ENCODE results near the gene ULK4.
"Not testable (repeated sequence)": the region's sequence is repeated elsewhere in the genome, so short reads cannot be mapped to it uniquely, and the experiment has no call there.

The ULK4 gene

DNA sequence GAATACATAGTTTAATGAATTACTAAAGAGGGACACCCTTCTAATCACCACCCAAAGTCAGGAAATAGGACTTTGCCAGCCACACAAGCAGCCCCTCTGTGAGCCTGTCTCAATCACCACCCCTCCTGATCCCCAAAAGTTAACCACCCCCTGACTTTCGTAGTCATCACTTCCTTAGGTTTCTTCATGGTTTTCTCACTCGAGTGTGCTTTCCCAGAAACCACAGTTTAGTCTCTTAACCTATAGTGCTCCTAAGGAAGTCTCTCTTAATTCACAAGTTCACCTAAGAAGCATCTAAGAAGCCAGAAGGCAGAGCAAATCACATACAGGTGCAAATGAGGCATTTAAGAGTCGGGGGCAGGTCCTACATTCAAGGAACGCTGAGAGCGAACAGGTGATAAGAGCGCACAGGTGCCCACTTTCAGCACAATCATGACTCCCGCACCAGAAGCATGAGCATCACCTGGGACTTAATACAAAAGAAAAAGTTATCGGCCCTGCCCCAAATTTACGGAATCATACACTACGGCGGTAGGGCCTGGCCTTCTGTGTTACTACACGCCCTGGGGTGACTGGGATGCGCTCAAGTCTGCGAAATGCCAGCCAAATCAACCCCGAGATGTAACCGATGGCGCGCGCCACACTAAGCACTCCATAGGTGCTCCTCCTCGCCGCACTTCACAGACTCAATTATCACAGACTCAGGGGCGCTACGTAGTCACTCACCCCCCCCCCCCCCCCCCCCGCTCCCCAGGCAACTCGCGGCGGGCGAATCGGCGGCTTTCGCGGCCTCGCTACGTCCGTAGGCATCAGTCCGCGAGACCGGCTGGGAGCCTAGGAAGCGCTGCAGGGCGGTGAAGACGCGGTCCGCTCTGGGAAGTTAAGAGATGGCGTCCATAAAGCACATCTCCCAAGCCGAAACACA lies 815 bp downstream of the ULK4 start:
- peak; percentile 33 for DNase-seq (ENCODE audit: low spot score)

DNA sequence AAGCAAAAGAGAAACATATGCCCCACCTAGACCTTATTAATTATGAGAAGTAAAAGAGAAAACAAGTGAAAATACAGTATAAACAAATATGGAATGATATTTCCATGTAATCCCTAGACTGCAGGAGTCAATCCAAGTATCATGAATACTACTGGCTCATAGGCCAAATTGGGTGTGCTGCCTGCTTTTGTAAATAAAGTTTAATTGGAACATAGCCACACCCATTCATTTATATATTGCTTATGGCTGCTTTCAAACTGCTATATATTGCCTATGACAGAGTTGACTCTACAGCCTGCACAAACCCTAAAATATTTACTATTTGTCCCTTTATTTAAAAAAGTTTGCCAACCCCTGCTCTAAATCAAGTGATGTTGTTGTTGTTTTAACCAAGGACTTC lies 5.3 kb downstream of the ULK4 start:
- no peak for DNase-seq (ENCODE audit: low spot score)

DNA sequence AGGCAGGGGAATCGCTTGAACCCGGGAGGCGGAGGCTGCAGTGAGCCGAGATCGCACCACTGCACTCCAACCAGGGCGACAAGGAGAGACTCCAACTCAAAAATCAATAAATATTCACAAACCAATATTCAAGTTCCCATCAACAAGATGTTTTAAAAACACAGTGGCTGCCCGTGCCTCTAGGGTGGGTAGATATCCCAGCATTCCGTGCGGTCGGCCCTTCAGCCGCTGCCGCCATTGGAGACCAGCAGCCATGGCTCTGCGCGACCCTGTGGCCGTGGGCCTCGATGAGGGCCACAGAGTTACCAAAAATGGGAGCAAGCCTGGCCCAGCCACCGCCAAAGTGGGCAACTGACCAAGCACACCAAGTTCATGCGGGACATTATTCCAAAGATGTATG lies 6.7 kb downstream of the ULK4 start:
- no peak for DNase-seq (ENCODE audit: low spot score)

DNA sequence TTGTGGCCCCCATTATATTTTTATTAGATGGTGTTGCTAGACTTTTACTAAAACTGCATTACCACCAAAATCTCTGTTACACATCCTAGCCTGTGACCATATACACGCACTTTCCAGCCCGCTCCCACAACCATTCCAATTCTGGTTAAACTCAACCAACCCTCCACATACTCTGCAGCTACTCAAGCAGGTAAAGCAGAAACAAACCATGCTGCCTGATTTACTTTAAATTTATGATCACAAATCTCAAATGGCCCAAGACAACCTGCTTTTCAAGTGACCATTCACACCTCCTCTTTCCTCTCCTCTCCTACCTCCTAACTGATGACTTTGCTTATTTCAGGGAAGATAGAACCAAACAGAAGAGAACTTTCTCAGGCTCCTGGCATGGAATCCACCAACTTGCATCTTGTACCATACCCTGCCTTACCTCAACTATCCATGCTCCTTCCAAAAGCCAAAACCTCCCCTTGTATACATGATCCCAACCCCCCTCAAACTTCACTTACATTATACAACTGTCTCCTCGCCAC lies 18.5 kb downstream of the ULK4 start:
- DNase-seq (ENCODE audit: low spot score), result no peak

DNA sequence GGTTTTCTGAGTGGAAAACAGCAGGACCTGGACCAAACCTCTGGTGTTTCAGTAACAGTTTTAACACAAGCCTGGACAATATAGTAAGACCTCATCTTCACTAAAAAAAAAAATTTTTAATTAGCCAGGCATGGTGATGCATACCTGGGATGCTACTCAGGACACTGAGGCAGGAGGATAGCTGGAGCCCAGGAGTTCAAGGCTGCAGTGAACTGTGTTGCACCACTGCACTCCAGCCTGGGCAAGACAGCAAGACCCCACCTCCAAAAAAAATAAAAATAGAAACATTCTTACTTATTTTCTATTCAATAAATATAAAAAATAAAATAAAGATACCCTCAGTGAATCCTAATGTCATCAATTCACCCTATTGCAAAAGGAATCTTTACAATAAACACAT lies 21.5 kb downstream of the ULK4 start:
- no peak for DNase-seq (ENCODE audit: low spot score)

DNA sequence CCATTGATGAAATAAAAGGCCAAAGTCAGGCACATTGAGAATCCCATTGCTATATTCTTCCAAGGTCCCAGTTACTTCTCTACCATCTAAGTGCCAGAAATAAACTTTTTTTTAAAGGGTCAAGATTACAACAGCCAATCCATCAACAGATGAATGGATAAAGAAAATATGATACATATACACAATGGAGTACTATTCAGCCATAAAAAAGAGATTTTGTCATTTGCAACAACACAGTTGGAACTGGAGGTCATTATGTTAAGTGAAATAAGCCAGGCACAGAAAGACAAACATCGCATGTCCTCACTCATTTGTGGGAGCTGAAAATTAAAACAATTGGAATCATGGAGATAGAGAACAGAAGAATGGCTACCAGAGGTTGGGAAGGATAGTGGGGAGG lies 25.5 kb downstream of the ULK4 start:
- DNase-seq (ENCODE audit: low spot score), result no peak

DNA sequence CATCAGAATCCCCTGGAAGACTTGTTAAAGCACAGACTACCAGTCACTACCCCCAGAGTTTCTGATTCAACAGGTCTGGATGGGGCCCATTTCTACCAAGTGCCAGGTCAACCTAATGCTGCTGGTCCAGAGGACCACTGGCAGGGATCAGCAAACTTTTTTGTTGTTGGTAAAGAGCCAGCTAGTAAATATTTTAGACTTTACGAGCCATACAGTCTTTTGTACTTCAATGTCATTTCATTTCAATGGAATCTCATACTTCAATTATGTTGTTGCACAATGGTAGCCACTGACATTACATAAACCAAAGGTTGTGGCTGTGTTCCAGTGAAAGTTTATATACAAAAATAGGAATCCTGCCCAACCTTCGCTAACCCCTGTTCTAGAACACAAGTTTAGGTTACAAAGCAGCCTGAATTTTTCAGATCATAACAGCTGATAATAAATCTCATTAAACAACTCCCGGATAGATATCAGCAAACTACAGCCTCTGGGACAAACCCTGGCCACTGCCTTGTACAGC lies 28.7 kb downstream of the ULK4 start:
- DNase-seq (ENCODE audit: low spot score), result no peak

DNA sequence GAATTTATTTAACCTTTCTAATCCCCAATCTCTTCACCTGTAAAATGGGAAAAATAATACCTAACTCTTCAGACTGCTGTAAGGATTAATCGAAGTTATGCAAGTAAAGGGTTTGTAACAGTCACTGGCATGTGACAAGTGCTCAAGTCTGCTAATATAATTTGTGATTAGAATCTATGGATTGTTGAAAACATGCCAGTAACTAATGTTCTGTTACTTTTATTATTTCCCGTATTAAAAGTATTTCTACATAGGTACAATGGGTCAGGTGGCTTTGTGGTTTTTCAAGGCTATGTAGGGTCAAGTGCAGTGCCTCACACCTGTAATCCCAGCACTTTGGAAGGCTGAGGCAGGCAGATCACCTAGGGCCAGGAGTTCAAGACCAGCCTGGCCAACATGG lies 29.4 kb downstream of the ULK4 start:
- DNase-seq (ENCODE audit: low spot score), result no peak

DNA sequence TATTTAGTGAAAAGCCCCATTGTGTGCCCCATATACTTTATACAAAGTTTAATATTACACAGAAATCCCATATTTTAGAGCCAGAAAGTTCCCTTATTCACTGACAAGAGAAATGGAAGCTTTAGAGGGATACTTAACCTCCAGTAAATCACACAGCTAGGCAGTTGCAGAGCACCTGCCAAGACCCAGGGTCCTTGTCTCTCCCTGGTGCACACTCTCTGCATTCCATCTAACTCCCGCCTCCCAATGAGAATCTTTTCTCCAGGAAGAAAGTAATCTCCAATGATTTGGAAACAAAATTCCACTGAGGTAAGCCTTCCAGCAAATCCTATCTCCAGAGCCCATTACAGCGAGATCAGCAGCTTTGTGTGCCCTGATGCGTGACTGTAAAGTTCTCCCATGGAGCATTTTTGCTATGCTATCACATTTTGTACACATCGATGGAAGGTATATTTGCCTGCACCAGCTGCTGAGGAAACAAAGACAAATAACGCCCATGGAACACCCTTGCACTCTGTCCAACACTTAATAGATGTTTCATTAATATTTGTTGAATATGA lies 41.4 kb downstream of the ULK4 start:
- DNase-seq (ENCODE audit: low spot score), result no peak

DNA sequence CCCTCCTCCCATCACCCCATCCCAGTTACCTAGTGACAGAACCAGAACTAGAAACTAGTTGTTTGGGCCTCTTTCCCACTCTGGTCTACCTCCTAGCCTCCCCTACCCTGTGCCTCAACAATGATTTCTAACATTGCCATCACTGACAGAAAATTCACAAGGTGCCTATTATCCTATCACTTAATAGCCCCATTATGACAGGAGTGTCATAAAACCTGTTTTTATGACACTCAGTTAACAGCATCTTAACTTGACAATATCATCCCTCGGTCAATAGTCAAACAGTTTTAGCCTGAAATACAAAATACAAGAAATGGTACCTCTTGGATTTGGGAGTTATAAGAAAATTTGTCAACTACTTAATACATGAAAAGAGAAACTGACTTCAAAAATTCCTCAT lies 46.5 kb downstream of the ULK4 start:
- no peak for DNase-seq (ENCODE audit: low spot score)

DNA sequence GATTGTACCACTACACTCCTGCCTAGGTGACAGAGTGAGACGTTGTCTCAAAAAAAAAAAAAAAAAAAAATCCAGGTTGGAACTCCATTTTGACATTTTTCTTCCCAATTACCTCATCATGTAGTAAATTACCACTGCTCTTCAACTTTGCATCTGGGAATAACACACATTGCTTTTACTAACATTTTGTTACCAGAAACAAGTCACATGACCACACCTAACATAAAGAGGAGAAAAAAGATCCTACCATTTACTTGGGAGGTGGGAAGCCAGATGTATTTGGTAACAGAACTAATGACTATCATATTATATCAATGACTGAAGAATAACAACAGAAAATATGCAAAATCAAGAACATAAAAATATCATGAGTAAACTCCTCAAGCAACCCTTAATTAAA lies 49.6 kb downstream of the ULK4 start:
- DNase-seq (ENCODE audit: low spot score), result no peak

DNA sequence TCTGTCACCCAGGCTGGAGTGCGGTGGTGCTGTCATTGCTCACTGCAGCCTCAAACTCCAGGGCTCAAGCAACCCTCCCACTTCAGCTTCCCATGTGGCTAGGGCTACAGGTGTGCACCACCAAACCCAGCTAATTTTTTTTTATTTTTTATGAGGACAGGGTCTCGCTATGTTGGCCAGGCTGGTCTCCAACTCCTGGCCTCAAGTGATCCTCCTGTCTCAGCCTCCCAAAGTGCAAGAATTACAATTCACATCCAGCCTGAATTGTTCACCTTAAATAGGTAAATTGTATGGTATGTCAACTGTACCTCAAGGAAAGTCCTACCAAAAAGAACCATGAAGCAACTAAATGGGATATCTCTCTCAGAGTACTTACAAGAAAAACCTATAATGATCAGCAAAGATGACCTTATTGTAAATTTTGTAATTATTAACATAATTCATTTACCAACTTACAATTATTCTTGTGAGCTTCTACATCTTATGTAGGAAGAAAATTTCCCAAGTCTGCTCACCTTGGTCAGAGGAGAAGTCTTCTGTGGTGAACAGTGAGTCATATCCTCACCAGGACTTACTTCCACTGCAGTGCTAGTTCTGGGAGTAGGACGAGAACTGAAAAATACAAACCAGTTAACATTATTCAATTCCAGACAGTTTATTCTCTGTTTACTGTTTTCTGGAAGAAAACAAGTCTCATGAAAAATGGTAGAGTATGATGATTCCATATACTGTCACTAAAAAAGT lies 54.4 kb downstream of the ULK4 start:
- no peak for DNase-seq (ENCODE audit: low spot score)

DNA sequence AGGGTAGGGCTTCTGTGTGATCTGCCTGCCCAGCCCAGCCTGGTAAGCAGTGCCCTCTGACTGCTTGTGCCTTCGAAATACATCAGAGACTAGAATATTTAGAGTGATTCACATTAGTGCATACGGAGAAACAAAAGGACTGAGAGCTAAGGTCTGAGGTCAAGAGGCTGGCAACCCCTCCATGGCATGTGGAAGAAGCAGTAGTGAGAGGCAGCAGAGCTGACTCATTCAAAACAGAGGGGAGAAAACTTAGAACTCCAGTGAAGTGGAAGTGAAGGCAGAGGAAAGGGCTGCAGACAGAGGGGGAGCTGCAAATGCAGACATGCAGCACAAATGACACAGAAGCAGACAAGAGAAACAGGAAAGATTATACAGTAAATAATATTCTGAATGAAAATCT lies 61.6 kb downstream of the ULK4 start:
- DNase-seq (ENCODE audit: low spot score), result no peak

DNA sequence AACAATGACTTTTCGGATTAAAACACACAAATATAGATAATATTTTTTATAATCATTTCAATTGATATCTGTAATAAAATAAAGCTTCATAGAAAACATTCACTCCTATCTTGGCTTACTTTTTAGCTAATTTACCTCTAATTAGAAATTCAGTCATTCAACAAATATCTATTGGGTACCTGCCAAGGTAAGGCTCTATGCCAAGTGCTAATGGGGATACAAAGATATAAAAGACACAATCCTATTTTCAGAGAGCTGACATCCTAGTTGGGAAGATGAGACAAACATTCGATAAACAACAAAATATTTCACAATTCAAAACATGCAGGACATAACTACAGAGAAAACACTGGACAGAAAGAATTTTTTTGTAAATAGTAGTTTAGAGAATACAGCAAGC lies 63.3 kb downstream of the ULK4 start:
- no peak for DNase-seq (ENCODE audit: low spot score)

DNA sequence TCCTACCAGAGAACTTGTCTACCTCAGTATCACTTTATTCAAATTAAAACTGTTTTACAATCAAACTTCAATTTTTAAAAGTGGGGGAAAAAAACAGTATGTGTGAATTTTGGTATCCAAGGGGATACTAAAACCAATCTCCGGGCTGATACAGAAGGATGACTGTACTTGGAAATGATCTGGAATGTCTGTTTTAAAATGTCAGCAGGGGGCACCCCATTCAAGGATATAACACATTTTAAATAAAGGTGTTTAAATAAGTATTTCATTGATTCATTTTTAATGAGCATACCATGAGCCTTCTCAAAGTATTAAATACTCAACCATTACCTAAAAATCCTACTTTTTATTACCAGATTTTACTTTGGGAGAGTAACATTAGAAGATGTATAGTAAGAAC lies 67.9 kb downstream of the ULK4 start:
- DNase-seq (ENCODE audit: low spot score), result peak; percentile 21

DNA sequence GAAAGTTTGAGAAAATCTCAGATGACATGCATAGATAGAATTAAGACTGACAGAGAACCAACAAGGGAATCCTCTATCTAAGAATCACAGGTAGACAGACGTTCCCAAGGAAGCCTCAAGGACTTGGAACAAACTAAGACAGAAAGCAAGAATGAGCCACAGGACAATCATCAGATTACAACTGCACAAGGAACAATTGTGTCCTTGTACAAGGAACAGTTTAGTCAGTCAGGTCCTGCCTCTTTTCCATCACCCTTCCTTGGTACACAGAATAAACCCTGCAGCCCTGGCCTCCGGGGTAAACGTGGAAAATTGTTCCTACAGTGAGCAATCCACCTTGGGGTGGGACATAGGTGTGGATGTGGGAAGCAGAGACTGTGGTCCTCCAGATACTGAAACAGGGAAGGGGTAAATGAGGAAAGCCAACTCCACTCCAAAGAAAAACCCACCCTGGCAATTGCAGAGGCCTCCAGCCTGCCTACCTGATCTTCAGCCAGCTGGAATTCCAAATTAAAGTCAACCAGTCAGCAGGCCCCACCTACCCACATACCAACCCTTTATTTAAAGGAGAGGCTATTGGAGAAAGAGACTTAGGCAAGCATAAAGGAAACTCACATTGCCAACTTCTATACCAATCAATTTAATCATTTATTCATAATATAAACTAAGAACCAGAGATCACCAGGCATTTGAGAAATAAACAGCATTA lies 73.4 kb downstream of the ULK4 start:
- DNase-seq (ENCODE audit: low spot score), result no peak

DNA sequence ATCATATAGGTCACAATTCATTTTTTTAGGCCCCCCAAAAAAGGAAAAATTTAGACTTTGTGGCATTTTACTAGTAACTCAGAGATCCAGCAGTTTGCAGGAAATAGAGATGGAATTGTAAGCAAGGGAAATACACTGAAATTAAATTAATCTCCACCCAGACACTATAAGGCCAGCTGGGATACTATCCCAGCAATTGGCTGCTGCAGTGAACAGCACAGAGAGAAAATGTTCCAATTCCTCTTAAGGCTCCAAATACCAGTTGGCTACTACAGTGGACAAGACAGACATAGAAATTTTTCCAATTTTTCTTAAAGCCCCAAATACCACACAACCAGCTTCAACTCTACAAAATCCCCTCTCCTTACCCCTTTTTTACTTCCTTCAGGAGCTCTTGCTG lies 78.9 kb downstream of the ULK4 start:
- no peak for DNase-seq (ENCODE audit: low spot score)

DNA sequence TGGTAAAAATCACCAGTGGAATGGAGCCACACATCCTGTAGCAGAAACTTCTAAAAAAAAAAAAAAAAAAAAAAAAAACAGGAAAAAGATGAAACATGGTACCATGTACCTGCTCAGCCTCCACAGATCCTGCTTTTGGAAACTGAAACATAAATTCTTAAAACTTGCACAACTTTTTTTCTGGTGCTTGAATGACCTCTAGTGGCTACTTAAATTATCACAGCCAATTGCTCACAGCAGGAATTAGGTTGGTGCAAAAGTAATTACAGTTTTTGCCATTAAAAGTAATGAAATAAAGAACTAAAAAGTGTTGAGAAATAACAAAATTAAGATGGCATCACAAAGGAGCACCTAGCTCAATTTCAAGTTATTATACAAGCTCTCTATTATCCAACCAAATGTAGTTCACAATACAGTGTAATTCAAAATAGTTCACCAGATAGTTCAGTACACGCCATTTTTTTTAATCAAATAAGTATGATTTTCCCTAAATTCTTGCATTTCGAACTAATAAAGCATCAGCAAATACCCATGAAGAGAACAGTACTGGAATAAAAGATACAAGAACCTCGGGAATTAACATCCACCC lies 80.6 kb downstream of the ULK4 start:
- DNase-seq (ENCODE audit: low spot score), result peak; percentile 29

DNA sequence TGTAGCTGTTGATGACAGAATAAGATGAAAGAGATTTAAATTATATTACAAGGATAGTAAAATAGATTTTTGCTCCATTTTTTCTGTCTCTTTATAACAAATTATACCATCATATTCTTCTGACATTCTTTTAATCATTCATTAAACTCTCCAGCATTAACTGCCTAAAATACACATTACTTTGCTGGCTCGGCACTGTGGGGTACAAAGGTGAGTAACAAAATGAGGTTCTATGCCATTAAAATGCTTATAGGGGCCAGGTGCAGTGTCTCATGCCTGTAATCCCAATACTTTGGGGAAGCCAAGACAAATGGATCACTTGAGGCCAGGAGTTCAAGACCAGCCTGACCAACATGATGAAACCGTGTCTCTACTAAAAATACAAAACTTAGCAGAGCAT lies 81.5 kb downstream of the ULK4 start:
- DNase-seq (ENCODE audit: low spot score), result no peak

DNA sequence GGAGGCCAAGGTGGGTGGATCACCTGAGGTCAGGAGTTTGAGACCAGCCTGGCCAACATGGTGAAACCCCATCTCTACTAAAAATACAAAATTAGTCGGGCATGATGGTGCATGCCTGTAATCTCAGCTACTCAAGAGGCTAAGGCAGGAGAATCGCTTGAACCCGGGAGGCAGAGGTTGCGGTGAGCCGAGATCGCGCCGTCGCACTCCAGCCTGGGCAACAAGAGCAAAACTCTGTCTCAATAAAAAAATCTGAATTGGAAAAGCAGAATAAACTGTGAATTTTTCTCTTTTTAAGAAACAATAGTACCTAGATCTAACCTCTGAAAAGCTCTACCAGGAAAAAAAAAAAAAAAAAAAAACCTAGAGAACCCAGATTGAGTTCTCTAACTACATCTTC lies 84.2 kb downstream of the ULK4 start:
- not testable (repeated sequence) for DNase-seq (ENCODE audit: low spot score)

DNA sequence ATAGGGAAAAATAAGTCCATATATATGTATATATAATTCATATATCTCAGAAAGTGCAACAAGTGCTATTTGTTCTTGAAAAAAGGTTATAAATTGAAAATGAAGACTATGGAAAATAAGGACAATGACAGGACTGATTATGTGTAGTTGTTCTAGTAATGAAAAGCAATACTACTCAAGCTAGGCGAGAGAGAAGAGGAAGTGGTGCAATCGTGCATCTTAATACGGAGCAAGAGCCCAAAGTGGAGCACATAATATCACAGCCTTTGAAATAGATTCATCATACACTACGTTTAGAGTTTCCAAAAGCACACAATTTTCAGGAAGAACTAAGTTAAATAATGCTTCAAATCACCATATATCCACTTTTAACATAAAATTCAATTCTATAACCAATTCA lies 87.9 kb downstream of the ULK4 start:
- DNase-seq (ENCODE audit: low spot score), result no peak

DNA sequence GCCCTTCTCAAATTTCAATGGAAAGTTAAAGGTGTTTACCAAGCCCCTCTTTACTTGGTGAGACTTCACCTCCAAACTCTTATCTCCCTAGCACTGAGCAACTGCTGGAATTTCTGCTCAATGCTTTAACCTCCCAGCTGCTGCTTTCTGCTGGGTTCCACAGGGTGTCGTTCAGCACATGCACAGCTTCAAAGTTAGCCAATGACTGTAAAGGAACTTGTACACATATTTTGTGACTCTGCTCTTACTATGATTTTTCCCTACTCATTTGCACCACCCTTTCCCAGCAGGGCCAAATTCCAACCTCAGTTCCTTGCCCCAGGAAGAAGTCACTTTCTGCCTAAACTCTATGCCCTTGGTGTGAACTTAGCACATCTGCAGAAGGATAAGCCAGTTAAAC lies 89.7 kb downstream of the ULK4 start:
- no peak for DNase-seq (ENCODE audit: low spot score)

Measured in putamen (tissue), 1 donor.